GM19351 (cell line): ENCODE results near the gene FOXN1.
A peak's percentile ranks its signal among the peaks of the same experiment; 100 is the strongest.

Source experiments
- ATAC-seq: cut with Tn5 transposase; IDR thresholded peaks from one replicate; pipeline ENCODE4 v1.9.1; 2021; ENCODE audit warnings: mild to moderate bottlenecking, moderate library complexity; ENCODE audit not compliant: unreplicated experiment

FOXN1 gene

GRCh38 chr17:28498652-28499363 lies 7.3 kb upstream of the FOXN1 start:
- ATAC-seq = no peak

DNA sequence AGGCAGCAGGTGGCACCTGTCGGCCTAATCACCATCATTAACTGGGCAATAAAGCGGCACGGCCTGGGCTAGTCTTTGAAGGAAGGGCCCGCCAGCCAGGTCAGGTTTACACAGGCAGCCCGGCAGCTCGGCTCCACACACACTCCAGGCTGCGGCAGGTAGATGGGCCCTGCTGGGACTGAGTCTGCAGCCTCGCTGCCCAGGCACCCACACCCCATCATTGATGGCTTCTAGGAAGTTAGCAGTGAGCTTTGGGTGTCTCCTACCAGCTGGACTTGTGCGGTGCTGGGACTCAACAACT lies 6.8 kb upstream of the FOXN1 start:
- ATAC-seq = no peak

- no peak for ATAC-seq
Observed at GRCh38 chr17:28499684-28500357, 6.3 kb upstream of the FOXN1 start.

DNA sequence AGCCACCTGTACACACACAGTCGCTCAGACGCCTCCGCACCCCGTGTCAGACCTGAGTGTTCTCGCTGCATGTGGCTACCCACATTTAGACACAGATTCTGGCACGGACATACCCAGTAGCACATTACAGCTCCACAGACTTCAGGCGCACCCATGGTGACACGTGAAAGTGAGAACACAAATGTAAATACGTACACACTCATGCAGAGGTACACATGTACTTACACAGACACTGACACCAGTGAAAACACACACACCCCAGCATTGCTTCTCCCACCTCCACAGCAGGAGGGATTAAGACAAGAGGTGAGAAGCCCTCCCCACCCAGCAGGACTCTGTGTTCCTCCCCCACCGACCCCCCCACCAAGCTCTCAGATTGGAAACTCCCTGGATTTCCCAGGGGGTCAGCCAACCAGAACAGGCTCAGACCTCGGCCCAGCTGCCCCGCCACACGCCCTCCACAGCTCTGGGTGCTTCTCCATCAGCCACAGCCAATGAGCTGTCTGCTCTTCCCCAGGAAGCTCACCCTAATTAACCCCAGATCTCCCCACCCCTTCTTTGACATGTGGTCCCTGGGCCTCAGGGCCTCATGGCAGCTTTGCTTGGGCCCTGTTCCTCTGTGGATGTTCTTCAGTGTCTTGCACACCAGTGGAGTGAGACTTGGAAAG lies 5.3 kb upstream of the FOXN1 start:
- peak; percentile 68 for ATAC-seq

DNA sequence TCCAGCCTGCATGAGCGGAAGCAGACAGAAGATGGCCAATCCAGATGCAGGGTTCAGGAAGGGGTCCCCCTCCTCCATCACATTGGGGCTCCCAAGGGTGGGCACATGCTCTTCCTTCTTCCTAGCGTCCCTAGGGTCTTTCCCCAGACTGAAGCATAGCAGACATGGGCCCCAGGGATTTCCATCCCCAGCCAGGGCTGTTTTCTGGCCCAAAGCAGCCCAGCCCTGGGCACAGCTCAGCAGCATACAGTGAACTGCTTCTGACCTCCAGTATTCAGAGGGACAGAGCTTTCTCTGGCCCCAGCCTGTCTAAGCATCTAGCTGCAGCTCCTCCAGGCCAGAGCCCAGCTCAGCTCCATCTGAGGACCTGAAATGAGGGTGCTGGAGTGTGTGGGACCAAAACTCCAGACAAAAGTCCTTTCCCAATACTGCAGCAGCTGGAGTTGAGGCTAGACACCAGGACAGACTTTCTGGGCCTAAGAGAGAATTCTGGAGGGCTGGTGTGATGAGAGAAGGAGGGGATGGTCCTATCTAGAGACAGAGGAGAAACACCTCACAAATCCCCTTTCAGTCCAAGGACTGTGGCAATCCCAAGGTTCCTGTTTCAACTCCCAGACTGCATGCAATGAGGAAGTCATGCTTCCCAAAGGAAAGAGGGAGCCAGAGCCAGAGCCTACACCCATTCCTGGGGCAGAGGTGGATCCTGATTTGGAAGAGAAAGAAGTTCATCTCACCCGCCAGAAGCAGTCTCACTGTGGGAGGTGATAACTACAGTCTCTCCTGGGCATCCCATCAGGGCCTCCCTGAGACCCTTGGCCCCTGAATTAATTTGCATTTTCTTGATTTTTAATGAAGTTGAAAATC lies 4.5 kb upstream of the FOXN1 start:
- ATAC-seq = no peak

DNA sequence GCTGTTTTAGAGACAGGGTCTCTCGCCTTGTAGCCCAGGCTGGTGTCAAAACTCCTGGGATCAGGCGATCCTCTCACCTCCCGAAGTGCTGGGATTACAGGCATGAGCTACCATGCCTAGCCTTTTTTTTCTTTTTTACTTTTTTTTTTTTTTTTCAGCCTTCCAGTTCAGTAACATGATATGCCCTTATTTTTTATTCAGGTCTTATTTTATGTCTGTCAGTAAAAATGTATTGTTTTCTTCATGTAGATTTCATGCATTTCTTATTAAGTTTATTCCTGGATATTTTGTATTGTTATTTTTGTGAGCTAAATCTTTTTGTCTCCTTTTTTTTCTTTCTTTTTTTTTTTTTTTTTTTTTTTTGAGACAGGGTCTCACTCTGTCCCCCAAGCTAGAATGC lies 2.7 kb upstream of the FOXN1 start:
- ATAC-seq = no peak

GRCh38 chr17:28506763-28507487 lies 777 bp downstream of the FOXN1 start:
- ATAC-seq = no peak

GRCh38 chr17:28507567-28508203 lies 1.5 kb downstream of the FOXN1 start:
- ATAC-seq = no peak

DNA sequence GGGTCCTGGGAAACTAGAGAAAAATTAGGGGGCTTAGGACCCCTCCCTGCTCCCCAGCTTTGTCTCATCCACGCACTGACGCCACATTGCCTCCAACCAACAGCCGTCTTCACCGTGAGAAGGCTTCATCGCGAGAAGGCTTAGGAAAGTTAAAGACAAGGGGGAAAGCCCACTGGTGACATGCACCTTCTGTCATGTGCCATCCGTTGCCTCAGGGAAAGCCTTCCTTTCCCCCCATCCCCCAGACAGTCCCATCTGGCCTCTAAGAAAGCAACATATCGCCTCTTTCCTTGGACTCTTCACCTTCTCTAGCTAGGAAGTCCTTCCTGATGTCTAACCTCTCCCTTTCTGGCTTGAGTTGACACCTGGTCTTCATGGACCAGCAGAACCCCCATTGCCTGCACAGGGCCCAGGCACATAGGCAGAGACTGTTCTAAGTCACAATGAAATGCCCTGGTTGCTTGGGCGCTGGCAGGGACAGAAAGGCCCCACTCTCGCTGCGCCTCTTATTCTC lies 2.1 kb downstream of the FOXN1 start:
- ATAC-seq = no peak

DNA sequence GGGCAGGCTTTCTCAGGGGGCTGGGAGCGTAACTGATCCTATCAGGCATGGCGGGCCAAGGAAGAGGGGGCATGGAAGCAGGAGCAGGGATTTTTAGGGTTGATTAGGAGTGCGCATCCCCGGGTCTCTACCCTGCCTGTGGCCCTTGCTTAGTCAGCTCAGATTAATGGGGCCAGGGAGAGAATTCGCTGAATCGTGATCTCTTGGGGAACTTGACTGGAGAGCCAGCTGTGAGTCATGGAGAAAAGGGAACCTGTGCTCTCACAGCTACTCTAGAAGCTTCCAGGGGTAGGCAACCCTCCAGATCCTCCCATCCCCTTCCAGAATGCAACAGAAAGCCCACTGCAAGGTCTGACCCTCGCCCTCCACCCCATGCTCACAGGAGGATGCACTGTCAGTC lies 3.6 kb downstream of the FOXN1 start:
- ATAC-seq = no peak

DNA sequence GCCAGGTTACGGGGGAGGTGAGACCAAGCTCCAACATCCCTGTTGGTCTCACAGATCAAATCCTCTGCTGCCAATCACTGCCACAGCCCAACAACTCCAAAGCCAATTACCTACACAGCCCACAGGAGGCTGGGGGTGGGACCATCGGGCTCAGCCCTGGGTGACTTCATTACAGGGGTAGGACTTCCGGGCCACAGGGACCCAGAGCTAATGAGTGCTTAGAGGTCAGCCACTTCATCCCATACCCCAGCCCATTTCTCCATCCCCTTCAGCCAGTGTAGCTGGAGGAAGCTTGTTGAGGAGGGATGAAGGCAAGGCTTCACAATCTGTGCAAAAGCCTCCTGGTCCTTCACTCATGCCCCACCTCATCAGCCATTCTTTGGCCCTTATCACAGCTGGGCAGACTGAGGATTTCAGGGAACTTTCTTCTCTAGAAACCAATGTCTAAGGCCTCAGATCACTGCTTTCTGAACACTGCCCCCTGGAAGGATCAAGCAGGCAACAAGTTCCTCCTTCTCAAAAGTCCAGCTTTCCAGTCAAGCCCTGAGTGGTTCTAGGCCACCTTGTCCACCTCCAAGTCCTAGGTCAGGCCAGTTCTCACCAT lies 5.8 kb downstream of the FOXN1 start:
- no peak for ATAC-seq

DNA sequence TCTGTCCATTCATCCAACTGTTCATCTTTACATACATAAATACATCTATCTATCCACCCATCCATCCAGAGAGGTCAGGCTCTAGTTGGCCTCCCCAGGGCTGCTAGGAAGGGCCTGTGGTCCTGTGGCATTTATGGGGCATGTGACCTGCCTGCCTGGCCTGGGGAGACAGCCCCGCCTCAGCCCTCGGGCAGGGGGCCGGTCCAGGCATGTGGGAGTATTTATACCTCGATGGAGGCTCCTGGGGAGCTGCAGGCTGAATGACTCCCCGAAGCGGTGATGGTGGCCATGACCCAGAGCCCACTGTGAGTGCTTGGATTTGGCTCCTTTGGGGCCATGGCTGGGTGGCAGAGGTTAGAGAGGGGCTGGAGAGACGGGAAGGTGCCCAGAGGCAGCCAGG lies 7.3 kb downstream of the FOXN1 start:
- ATAC-seq = no peak

- no peak for ATAC-seq
Observed at GRCh38 chr17:28514561-28515002, 8.4 kb downstream of the FOXN1 start.

GRCh38 chr17:28515518-28515917 lies 9.4 kb downstream of the FOXN1 start:
- ATAC-seq = no peak

GRCh38 chr17:28518132-28518531 lies 12.0 kb downstream of the FOXN1 start:
- ATAC-seq = no peak

DNA sequence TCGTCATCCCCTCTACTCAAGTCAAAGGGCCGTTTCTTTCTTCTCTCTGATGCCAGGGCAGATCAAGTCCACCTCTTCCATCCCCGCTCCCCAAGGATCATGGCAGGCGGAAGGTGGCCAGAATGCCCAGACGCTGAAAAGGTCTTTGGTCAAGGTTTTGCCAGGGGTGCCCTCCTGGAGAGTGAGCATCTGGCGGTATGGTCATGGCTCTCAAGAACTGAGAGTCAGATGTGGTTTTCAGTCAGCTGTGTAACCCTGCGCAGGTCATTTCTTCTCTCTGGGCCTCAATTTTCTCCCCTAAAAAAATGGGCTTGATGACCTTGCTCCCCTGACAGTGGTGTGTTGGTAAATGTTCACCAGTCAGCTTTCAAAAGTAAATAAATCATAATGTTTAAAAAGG lies 12.4 kb downstream of the FOXN1 start:
- ATAC-seq = no peak

DNA sequence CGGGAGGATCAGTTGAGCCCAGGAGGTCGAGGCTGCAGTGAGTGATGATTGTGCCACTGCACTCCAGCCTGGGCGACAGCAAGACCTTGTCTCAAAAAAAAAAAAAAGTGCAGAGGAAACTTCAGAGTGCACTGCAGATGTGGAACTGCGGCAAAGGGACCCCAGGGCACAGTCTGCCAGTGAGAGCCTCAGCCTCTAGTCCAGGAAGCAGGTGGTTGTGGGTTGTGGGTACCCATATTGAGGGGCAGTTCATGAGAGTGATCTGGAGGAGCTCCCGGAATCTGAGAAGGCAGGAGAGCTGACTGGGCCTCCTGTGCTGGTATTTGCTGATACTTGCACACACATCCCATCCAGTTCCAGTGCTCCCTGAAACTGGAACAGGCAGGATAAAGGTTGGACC lies 13.1 kb downstream of the FOXN1 start:
- ATAC-seq = no peak

- no peak for ATAC-seq
Observed at GRCh38 chr17:28520687-28521086, 14.5 kb downstream of the FOXN1 start.

GRCh38 chr17:28521311-28522085 lies 15.3 kb downstream of the FOXN1 start:
- no peak for ATAC-seq
